Aorta (tissue), 5 donors: ENCODE data around the gene ERLIN1. TPM values are rescaled to one million over a fixed set of nuclear protein-coding genes. Genes with fewer than 3 reads are reported as not detected.

Experiments used
- ATAC-seq: fragments of 200-7000 bp; cut with Tn5 transposase; one replicate; pipeline ENCODE4 v1.9.1; 2022; ENCODE audit warnings: moderate library complexity; ENCODE audit not compliant: low FRiP score
- DNase-seq, 2 donors: peaks; one replicate each; pipeline ENCODE4 v3.0.0-alpha.2; 2020
- H3K27ac ChIP-seq, 2 donors: one replicate each; pipeline ENCODE4 v1.5.1; 2013; ENCODE audit warnings: low read length in 2 of 2, mild to moderate bottlenecking in 2 of 2, moderate library complexity in 2 of 2, control low read depth in 1 of 2, inconsistent platforms in 1 of 2, low read depth in 1 of 2
- H3K27me3 ChIP-seq, 2 donors: one replicate each; pipeline ENCODE4 v1.6.1; 2013; ENCODE audit warnings: control low read depth in 1 of 2, low read length in 1 of 2, mild to moderate bottlenecking in 1 of 2, moderate library complexity in 1 of 2; ENCODE audit not compliant: insufficient read depth in 2 of 2, control insufficient read depth in 1 of 2
- H3K36me3 ChIP-seq, 2 donors: one replicate each; pipeline ENCODE4 v1.6.1; 2013; ENCODE audit warnings: control low read depth in 1 of 2, low read length in 1 of 2, mild to moderate bottlenecking in 1 of 2; ENCODE audit not compliant: insufficient read depth in 2 of 2, control insufficient read depth in 1 of 2
- H3K4me1 ChIP-seq, 2 donors: one replicate each; pipeline ENCODE4 v1.6.1; 2013; ENCODE audit warnings: low read length in 2 of 2, control low read depth in 1 of 2, mild to moderate bottlenecking in 1 of 2, moderate library complexity in 1 of 2; ENCODE audit not compliant: insufficient read depth in 2 of 2, control insufficient read depth in 1 of 2
- H3K4me3 ChIP-seq, 2 donors: one replicate each; pipeline ENCODE4 v1.5.1; 2013; ENCODE audit warnings: low read length in 2 of 2, control low read depth in 1 of 2, mild to moderate bottlenecking in 1 of 2
- H3K9me3 ChIP-seq: one replicate; pipeline ENCODE4 v1.6.1; 2013; ENCODE audit warnings: mild to moderate bottlenecking, low read length; ENCODE audit not compliant: control insufficient read depth
- WGBS, 2 donors: extraction: QIAGEN DNeasy Blood & Tissue Kit; methylation state at CpG; one replicate each; pipeline ENCODE4 v1.1.7; 2013; 5-methylcytosine and 5-hydroxymethylcytosine counted together
- intact Hi-C, 2 donors: fragments of 100-400 bp; cut with DNase I; formaldehyde crosslinking; loops; one replicate each; pipeline versions ENCODE4 v1.14.2 to v1.15.0; 2022
- polyA plus RNA-seq, 2 donors: library from polyadenylated mRNA; stranded (reverse); fragments of 200-250 nt; gene quantifications; one replicate each; pipeline ENCODE4 v1.2.3, GENCODE V29; 2013
- total RNA-seq, 2 donors: library from RNA; stranded (reverse); fragmentation: NEBNext Ultra II Directional; extraction: Animal tissue kit (Norgen Biotek cat#: 25700); gene quantifications; one replicate each; pipeline ENCODE4 v1.2.1, GENCODE V29; 2021
- donor health status: healthy with polysubstance abuse.
- donor health status: Bipolar disorder and iron deficiency.
- donor health status: DM: no; HTN: no; CAD: no.
- donor health status: DM: no; HTN: no; CAD: no.
- donor health status: DM: yes; HTN: yes; CAD: no.

ERLIN1 gene
- total and polyA plus RNA-seq, 4 donors, result 5.9 to 20.7 (median 9.9) TPM

GRCh38 chr10:100163704-100164621 lies 21.9 kb downstream of the ERLIN1 start:
- H3K4me1 ChIP-seq, result no peaks in the 10 kb centered on the region
- intact Hi-C loops, result no loop called here
- no peaks in the 10 kb centered on the region for H3K27me3 ChIP-seq
- H3K9me3 ChIP-seq, result no peaks in the 10 kb centered on the region
- no peaks in the 10 kb centered on the region for H3K36me3 ChIP-seq
- H3K4me3 ChIP-seq, result no peak overlapping the region
- DNase-seq (no peak), ATAC-seq (no peak)
- H3K27ac ChIP-seq, result no peak overlapping the region
- 84 to 87% methylated on average over 3 of the region's 3 CpGs for WGBS, 2 donors

DNA sequence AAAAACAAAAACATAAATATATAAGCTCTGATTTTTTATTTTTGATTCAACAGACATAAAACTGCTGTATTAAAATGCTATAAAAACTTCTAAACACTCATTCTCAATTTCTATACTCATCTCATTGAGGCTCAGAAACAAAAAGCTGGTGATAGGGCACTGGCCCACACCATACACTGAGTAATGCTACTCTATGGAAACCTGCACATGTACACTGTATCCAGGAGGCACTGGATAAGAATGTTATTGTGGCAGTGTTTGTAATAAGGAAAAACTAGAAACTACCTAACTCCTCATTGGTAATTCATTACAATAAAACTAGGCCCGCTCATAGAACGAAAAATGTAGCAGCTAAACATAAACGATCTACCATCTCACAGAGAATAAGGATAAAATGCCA lies 23.1 kb downstream of the ERLIN1 start:
- WGBS, 2 donors, result 93 to 97% methylated on average over 3 of the region's 3 CpGs
- Histone ChIP-seq H3K27ac (no peak overlapping the region), H3K36me3 (no peaks in the 10 kb centered on the region), H3K27me3 (no peaks in the 10 kb centered on the region), H3K4me3 (no peak overlapping the region), H3K4me1 (no peaks in the 10 kb centered on the region), H3K9me3 (no peaks in the 10 kb centered on the region)
- no peak for DNase-seq
- no peak for ATAC-seq
- intact Hi-C loops, result no loop called here

GRCh38 chr10:100158044-100158805 lies 27.6 kb downstream of the ERLIN1 start:
- Histone ChIP-seq H3K4me1 (no peaks in the 10 kb centered on the region), H3K27me3 (no peaks in the 10 kb centered on the region), H3K9me3 (no peaks in the 10 kb centered on the region), H3K27ac (no peak overlapping the region), H3K4me3 (no peak overlapping the region), H3K36me3 (peaks cover 2 to 5% of the 10 kb centered on the region in 2 donors)
- intact Hi-C loops, result no loop called here
- 96 to 100% methylated on average over 2 of the region's 2 CpGs for WGBS, 2 donors
- no peak for ATAC-seq
- no peak for DNase-seq

DNA sequence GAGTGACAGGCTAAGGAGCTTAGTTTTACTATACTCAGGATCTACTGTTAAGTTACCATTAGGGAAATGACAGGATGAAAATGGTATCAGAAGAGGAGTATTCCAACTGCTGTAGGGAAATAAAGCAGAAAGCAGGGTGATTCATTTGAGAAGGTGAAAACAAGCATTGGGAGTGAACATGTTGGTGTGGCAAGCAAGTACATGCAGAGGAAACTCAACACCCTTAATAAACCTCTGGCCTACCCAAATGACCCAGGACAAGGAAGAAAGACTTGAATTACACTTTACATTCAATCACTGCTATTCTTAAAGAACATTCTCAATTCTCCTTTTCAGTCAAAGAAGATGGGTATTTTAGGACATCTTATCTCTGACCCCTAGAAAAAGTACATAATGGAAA lies 28.7 kb downstream of the ERLIN1 start:
- intact Hi-C loops, result no loop called here
- Histone ChIP-seq H3K36me3 (peaks cover 5 to 6% of the 10 kb centered on the region in 2 donors), H3K4me1 (no peaks in the 10 kb centered on the region), H3K9me3 (no peaks in the 10 kb centered on the region), H3K27me3 (no peaks in the 10 kb centered on the region), H3K4me3 (no peak overlapping the region), H3K27ac (no peak overlapping the region)
- ATAC-seq (no peak), DNase-seq (no peak)

GRCh38 chr10:100155936-100156335 lies 29.9 kb downstream of the ERLIN1 start:
- Histone ChIP-seq H3K9me3 (no peaks in the 10 kb centered on the region), H3K4me3 (no peak overlapping the region), H3K27ac (no peak overlapping the region), H3K36me3 (peaks cover 8 to 10% of the 10 kb centered on the region in 2 donors), H3K4me1 (no peaks in the 10 kb centered on the region), H3K27me3 (no peaks in the 10 kb centered on the region)
- no peak for DNase-seq
- intact Hi-C loops, result no loop called here
- no peak for ATAC-seq
- 96 to 97% methylated on average over 5 of the region's 5 CpGs for WGBS, 2 donors

- H3K27ac ChIP-seq, result no peak overlapping the region
- intact Hi-C loops, result no loop called here
- no peaks in the 10 kb centered on the region for H3K27me3 ChIP-seq
- WGBS, 2 donors, result 94 to 95% methylated on average over 4 of the region's 4 CpGs
- H3K36me3 ChIP-seq, result peaks cover 8 to 14% of the 10 kb centered on the region in 2 donors
- DNase-seq, result no peak
- H3K9me3 ChIP-seq, result no peaks in the 10 kb centered on the region
- no peak overlapping the region for H3K4me3 ChIP-seq
- H3K4me1 ChIP-seq, result no peaks in the 10 kb centered on the region
- no peak for ATAC-seq
These were observed 31.2 kb downstream of the ERLIN1 start for GRCh38 chr10:100154666-100155065.

GRCh38 chr10:100153239-100153825 lies 32.5 kb downstream of the ERLIN1 start:
- 86 to 91% methylated on average over 4 of the region's 4 CpGs for WGBS, 2 donors
- H3K4me3 ChIP-seq, result no peak overlapping the region
- H3K27ac ChIP-seq, result no peak overlapping the region
- intact Hi-C loops, result no loop called here
- no peaks in the 10 kb centered on the region for H3K27me3 ChIP-seq
- ATAC-seq (no peak), DNase-seq (no peak)
- H3K36me3 ChIP-seq, result peaks cover 10 to 14% of the 10 kb centered on the region in 2 donors
- no peaks in the 10 kb centered on the region for H3K9me3 ChIP-seq
- H3K4me1 ChIP-seq, result no peaks in the 10 kb centered on the region

DNA sequence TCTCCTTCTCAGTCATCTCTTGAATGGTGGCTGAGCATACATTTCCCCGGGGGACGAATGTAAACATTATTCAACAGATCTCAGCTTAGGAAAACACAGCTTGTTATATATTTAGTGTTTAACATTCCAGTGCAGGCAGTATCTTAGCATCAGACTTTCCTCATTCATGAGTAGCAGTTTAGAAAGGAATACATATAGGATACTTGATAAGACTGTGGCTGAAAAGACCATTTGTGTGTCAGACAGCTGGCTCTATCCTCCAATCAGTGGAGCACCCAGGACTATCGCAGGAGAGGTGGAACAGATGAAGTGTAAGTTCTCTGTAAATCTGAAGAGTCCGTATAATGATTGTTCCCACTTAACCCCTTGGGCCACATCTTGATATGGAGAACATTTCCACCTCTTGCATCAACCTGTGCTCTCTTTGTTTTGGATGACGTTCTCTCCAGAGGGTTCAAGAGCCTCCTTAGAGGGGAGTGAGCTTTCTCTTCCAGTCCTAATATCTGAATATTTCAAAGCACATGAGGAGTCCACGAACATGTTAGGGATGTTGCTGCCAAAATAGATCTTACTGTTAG lies 34.0 kb downstream of the ERLIN1 start:
- no peaks in the 10 kb centered on the region for H3K27me3 ChIP-seq
- no peaks in the 10 kb centered on the region for H3K4me1 ChIP-seq
- H3K4me3 ChIP-seq, result no peak overlapping the region
- peaks cover 10 to 14% of the 10 kb centered on the region in 2 donors for H3K36me3 ChIP-seq
- 54 to 56% methylated on average over 6 of the region's 6 CpGs for WGBS, 2 donors
- no peak overlapping the region for H3K27ac ChIP-seq
- no peaks in the 10 kb centered on the region for H3K9me3 ChIP-seq
- DNase-seq (no peak), ATAC-seq (no peak)
- intact Hi-C loops, result no loop called here
